HEK293T (cell line): Measurements from ENCODE around the gene ARFRP1.

Experiments
- BHLHE40 ChIP-seq: fragments of 450-650 bp; IDR thresholded peaks from 2 replicates; pipeline ENCODE4 v1.6.1; 2016; ENCODE audit warnings: mild to moderate bottlenecking, moderate library complexity, borderline replicate concordance
- ELF4 ChIP-seq: fragments of 450-650 bp; IDR thresholded peaks from 2 replicates; pipeline ENCODE4 v1.6.1; 2017; ENCODE audit warnings: antibody characterized with exemption
- FOXA1 ChIP-seq: fragments of 450-650 bp; IDR thresholded peaks from 2 replicates; pipeline ENCODE4 v1.6.1; 2016; ENCODE audit warnings: mild to moderate bottlenecking
- FOXK2 ChIP-seq: fragments of 450-650 bp; IDR thresholded peaks from 2 replicates; pipeline ENCODE4 v1.6.1; 2016; ENCODE audit warnings: mild to moderate bottlenecking
- FOXM1 ChIP-seq: fragments of 450-650 bp; IDR thresholded peaks from 2 replicates; pipeline ENCODE4 v1.6.1; 2017; ENCODE audit warnings: mild to moderate bottlenecking, borderline replicate concordance
- HDGF ChIP-seq: fragments of 450-650 bp; IDR thresholded peaks from 2 replicates; pipeline ENCODE4 v1.6.1; 2017; ENCODE audit warnings: antibody characterized with exemption, borderline replicate concordance
- L3MBTL2 ChIP-seq: fragments of 450-650 bp; conservative IDR thresholded peaks from 2 replicates; pipeline ENCODE4 v1.6.1; 2016; ENCODE audit warnings: mild to moderate bottlenecking
- SP1 ChIP-seq: fragments of 450-650 bp; IDR thresholded peaks from 2 replicates; pipeline ENCODE4 v1.6.1; 2017
- SUZ12 ChIP-seq: fragments of 450-650 bp; IDR thresholded peaks from 2 replicates; pipeline ENCODE4 v1.6.1; 2016; ENCODE audit warnings: mild to moderate bottlenecking
- TARDBP ChIP-seq: fragments of 450-650 bp; IDR thresholded peaks from 2 replicates; pipeline ENCODE4 v1.6.1; 2016
- ZNF384 ChIP-seq: fragments of 450-650 bp; IDR thresholded peaks from 2 replicates; pipeline ENCODE4 v1.6.1; 2016
- TF ChIP-seq, protein P1 (sequence below): fragments of 450-650 bp; IDR thresholded peaks from 2 replicates; pipeline ENCODE4 v1.6.1; 2016

DNA sequence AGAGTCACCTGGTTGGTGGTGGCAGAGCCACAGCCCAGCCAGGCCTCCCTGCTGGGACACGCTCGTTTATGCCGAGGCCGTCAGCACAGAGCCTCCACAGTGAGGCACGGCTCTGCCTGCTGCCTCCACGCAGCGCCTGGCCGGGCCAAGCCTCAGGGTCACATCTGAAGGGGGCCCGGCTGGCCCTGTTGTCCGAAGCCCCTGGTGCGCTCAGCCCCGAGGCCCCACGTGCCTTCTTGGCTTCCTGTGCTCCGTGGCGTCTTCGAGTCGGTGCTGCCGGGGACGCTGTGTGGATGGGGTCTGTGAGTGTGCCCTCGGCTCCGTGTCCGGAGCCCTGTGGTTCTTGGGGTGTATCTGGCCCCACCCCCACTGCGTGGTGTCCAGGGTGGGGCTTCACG lies 21.7 kb downstream of the ARFRP1 start:
- TF ChIP-seq ELF4: no peak
- no peak for TF ChIP-seq ZNF384
- TF ChIP-seq FOXK2: no peak
- TF ChIP-seq TARDBP: no peak
- TF ChIP-seq HDGF: no peak
- TF ChIP-seq SP1: no peak
- no peak for TF ChIP-seq FOXA1
- no peak for TF ChIP-seq FOXM1
- TF ChIP-seq SUZ12: no peak
- TF ChIP-seq, protein P1, sequence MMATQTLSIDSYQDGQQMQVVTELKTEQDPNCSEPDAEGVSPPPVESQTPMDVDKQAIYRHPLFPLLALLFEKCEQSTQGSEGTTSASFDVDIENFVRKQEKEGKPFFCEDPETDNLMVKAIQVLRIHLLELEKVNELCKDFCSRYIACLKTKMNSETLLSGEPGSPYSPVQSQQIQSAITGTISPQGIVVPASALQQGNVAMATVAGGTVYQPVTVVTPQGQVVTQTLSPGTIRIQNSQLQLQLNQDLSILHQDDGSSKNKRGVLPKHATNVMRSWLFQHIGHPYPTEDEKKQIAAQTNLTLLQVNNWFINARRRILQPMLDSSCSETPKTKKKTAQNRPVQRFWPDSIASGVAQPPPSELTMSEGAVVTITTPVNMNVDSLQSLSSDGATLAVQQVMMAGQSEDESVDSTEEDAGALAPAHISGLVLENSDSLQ: no peak
- TF ChIP-seq BHLHE40: no peak
- TF ChIP-seq L3MBTL2: no peak
